HCT116 (cell line): ENCODE results near the gene HBP1. TPM values are rescaled to one million over a fixed set of nuclear protein-coding genes. Genes with fewer than 3 reads are reported as not detected.
A peak's percentile ranks its signal among the peaks of the same experiment; 100 is the strongest.

Experiments used
- ATAC-seq: fragments of 200-7000 bp; cut with Tn5 transposase; 2 replicates; pipeline ENCODE4 v1.9.1; 2020; ENCODE audit warnings: mild to moderate bottlenecking, moderate library complexity
- BruUV-seq: library from RNA; stranded (reverse); fragments of 400-500 nt; replicated peaks from 2 replicates; lab custom pipeline; 2021; lab: Mats Ljungman, UMichigan
- CTCF ChIA-PET: fragments of 300-600 bp; sonication (Branson Sonifier 250); formaldehyde crosslinking; loops from one replicate; lab custom pipeline; 2021; ENCODE audit warnings: antibody characterized with exemption; lab: Charles Lee
- POLR2A ChIA-PET: fragments of 300-600, 350-600 bp; sonication (Branson Sonifier 250); formaldehyde crosslinking; loops from one replicate; lab custom pipeline; 2021; ENCODE audit warnings: antibody characterized with exemption; lab: Charles Lee
- RAD21 ChIA-PET, 2 experiments: fragments of 300-600 bp; sonication (Branson Sonifier 250); formaldehyde crosslinking; loops; one replicate each; lab custom pipeline; 2023; ENCODE audit warnings: low total read pairs in 2 of 2; ENCODE audit not compliant: uncharacterized antibody in 2 of 2, unreplicated experiment in 2 of 2, low non-redundant PET in 1 of 2; lab: Charles Lee
- DNase-seq: peaks from one replicate; pipeline ENCODE4 v3.0.0-alpha.2; 2010; ENCODE audit warnings: low read depth, low spot score
- H2AFZ ChIP-seq: fragments of 200-600 bp; shearing (Covaris generic), sonication (generic); 2 replicates; pipeline ENCODE4 v1.6.1; 2017; ENCODE audit warnings: low read depth, mixed run types, mixed read lengths, antibody characterized with exemption, low read length; ENCODE audit not compliant: poor library complexity, severe bottlenecking
- H3K27ac ChIP-seq: 2 replicates; pipeline ENCODE4 v1.5.1; 2012; ENCODE audit warnings: low read depth, low read length
- H3K27me3 ChIP-seq: fragments of 200-600 bp; sonication (generic); 2 replicates; pipeline ENCODE4 v1.6.1; 2016; ENCODE audit warnings: mixed run types, low read length, mixed read lengths; ENCODE audit not compliant: insufficient read depth
- H3K36me3 ChIP-seq, 2 experiments: fragments of 200-500 bp in 1 of 2; fragments of 200-600 bp in 1 of 2; sonication (Bioruptor generic) in 1 of 2; sonication (generic) in 1 of 2; 2 replicates each; pipeline versions ENCODE4 v1.5.1 to v1.6.1; 2014 to 2016; ENCODE audit warnings: low read length in 2 of 2, inconsistent platforms in 1 of 2, mixed read lengths in 1 of 2, mixed run types in 1 of 2; ENCODE audit not compliant: insufficient read depth in 2 of 2, control insufficient read depth in 1 of 2
- H3K4me1 ChIP-seq, 2 experiments: fragments of 200-600 bp in 1 of 2; sonication (generic) in 1 of 2; 2 replicates each; pipeline versions ENCODE4 v1.5.1 to v1.6.1; 2012 to 2017; ENCODE audit warnings: low read length in 2 of 2, inconsistent platforms in 1 of 2, mild to moderate bottlenecking in 1 of 2, mixed read lengths in 1 of 2, mixed run types in 1 of 2, moderate library complexity in 1 of 2; ENCODE audit not compliant: insufficient read depth in 2 of 2, control insufficient read depth in 1 of 2
- H3K4me2 ChIP-seq: fragments of 200-600 bp; sonication (generic); 2 replicates; pipeline ENCODE4 v1.6.1; 2017; ENCODE audit warnings: mixed run types, low read length, mixed read lengths
- H3K4me3 ChIP-seq, 2 experiments: fragments of 200-600 bp in 1 of 2; sonication (generic) in 1 of 2; replicated peaks in 1 of 2; 2 replicates each; pipeline ENCODE4 v1.5.1; 2011 to 2016; ENCODE audit warnings: low read length in 2 of 2, control low read depth in 1 of 2, low read depth in 1 of 2, mild to moderate bottlenecking in 1 of 2, mixed read lengths in 1 of 2, mixed run types in 1 of 2
- H3K79me2 ChIP-seq: fragments of 200-600 bp; sonication (generic); 2 replicates; pipeline ENCODE4 v1.6.1; 2017; ENCODE audit warnings: mild to moderate bottlenecking, mixed run types, low read length, moderate library complexity, mixed read lengths; ENCODE audit not compliant: insufficient read depth
- H3K9ac ChIP-seq: fragments of 200-600 bp; sonication (generic); 2 replicates; pipeline ENCODE4 v1.6.1; 2016; ENCODE audit warnings: low read length, mixed read lengths
- H3K9me2 ChIP-seq: fragments of 200-600 bp; sonication (generic), shearing (Covaris generic); 2 replicates; pipeline ENCODE4 v1.6.1; 2017; ENCODE audit warnings: mixed run types, mild to moderate bottlenecking, moderate library complexity; ENCODE audit not compliant: insufficient read depth
- H3K9me3 ChIP-seq, 2 experiments: fragments of 200-500 bp in 1 of 2; fragments of 200-600 bp in 1 of 2; sonication (Bioruptor generic) in 1 of 2; sonication (generic) in 1 of 2; 2 replicates each; pipeline ENCODE4 v1.6.1; 2014 to 2017; ENCODE audit warnings: low read length in 2 of 2, mixed read lengths in 2 of 2, inconsistent platforms in 1 of 2, low read depth in 1 of 2, mild to moderate bottlenecking in 1 of 2, mixed run types in 1 of 2, moderate library complexity in 1 of 2; ENCODE audit not compliant: control insufficient read depth in 1 of 2, insufficient read depth in 1 of 2
- H4K20me1 ChIP-seq: fragments of 200-600 bp; sonication (generic), shearing (Covaris generic); 2 replicates; pipeline ENCODE4 v1.6.1; 2017; ENCODE audit warnings: mixed run types, mild to moderate bottlenecking, moderate library complexity; ENCODE audit not compliant: insufficient read depth
- ATF3 ChIP-seq: IDR thresholded peaks from 2 replicates; pipeline ENCODE4 v1.6.1; 2012
- CBX3 ChIP-seq: IDR thresholded peaks from 2 replicates; pipeline ENCODE4 v1.6.1; 2012; ENCODE audit warnings: low read depth
- CEBPB ChIP-seq: IDR thresholded peaks from 2 replicates; pipeline ENCODE4 v1.6.1; 2012; ENCODE audit warnings: low read depth
- EGR1 ChIP-seq: IDR thresholded peaks from 2 replicates; pipeline ENCODE4 v1.6.1; 2012; ENCODE audit warnings: low read depth
- ELF1 ChIP-seq: IDR thresholded peaks from 2 replicates; pipeline ENCODE4 v1.6.1; 2012; ENCODE audit warnings: low read depth, borderline replicate concordance
- EZH2 ChIP-seq: fragments of 200-600 bp; sonication (generic); IDR thresholded peaks from 2 replicates; pipeline ENCODE4 v1.6.1; 2017; ENCODE audit warnings: antibody characterized with exemption, mixed run types
- JUND ChIP-seq: IDR thresholded peaks from 2 replicates; pipeline ENCODE4 v1.6.1; 2012
- POLR2A ChIP-seq: IDR thresholded peaks from 2 replicates; pipeline ENCODE4 v1.7.0; 2011; ENCODE audit warnings: borderline replicate concordance; ENCODE audit not compliant: insufficient read depth, insufficient read length; ENCODE audit errors: extremely low read depth
- POLR2AphosphoS5 ChIP-seq: IDR thresholded peaks from 2 replicates; pipeline ENCODE4 v1.6.1; 2011; ENCODE audit warnings: mild to moderate bottlenecking, low read depth, low read length, moderate library complexity
- RAD21 ChIP-seq: IDR thresholded peaks from 2 replicates; pipeline ENCODE4 v1.6.1; 2012; ENCODE audit warnings: low read depth, mild to moderate bottlenecking
- REST ChIP-seq: IDR thresholded peaks from 2 replicates; pipeline ENCODE4 v1.6.1; 2012; ENCODE audit warnings: low read depth
- SIN3A ChIP-seq: IDR thresholded peaks from 2 replicates; pipeline ENCODE4 v1.6.1; 2012; ENCODE audit warnings: low read depth
- SRF ChIP-seq: IDR thresholded peaks from 2 replicates; pipeline ENCODE4 v1.6.1; 2012; ENCODE audit warnings: low read depth
- TCF7L2 ChIP-seq: IDR thresholded peaks from 2 replicates; pipeline ENCODE4 v1.7.0; 2011; ENCODE audit warnings: borderline replicate concordance, inconsistent platforms; ENCODE audit not compliant: insufficient read depth, insufficient read length; ENCODE audit errors: extremely low read depth
- ZFX ChIP-seq: fragments of 450-650 bp; IDR thresholded peaks from 2 replicates; pipeline ENCODE4 v1.6.1; 2017
- ZNF274 ChIP-seq: fragments of 200-500 bp; sonication (Bioruptor generic); IDR thresholded peaks from 2 replicates; pipeline ENCODE4 v1.6.1; 2014; ENCODE audit warnings: mild to moderate bottlenecking, low read depth, low read length, inconsistent platforms
- intact Hi-C: fragments of 100-400 bp; cut with micrococcal nuclease; formaldehyde crosslinking; loops from 2 replicates; pipeline ENCODE4 v1.10.0; 2022
- total RNA-seq: library from RNA; stranded (reverse); gene quantifications from one replicate; pipeline ENCODE4 v1.2.1, GENCODE V29; 2021; ENCODE audit not compliant: unreplicated experiment
- TF ChIP-seq, protein P1 (sequence below): IDR thresholded peaks from 2 replicates; pipeline ENCODE4 v1.6.1; 2012

Gene HBP1
- total RNA-seq, 1 experiment from 2014 or later = 24.3 TPM

DNA sequence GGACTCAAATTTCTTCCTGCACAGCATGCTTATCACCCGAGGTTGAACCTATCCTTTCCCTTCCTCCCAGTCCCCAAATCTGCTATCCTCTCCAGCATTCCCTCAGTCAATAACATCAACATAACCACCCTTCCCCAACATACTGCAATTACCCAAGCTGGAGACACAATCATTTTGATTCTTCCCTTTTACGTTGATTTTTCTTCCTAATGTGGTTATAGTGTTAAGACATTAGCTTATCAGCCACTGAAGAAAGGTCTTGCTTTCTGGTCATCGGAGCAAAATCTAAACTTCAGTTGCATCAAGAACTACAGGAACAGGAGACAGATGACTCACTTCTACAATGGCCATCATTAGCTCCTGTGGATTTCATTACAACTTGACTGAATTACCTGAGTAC, 3.5 kb upstream of the HBP1 start:
- peaks cover 6% of the 10 kb centered on the region; the same call in 1 of the 2 replicates for H3K79me2 ChIP-seq
- TF ChIP-seq ATF3 = no peak
- TF ChIP-seq CEBPB = no peak
- TF ChIP-seq POLR2A = no peak
- TF ChIP-seq RAD21 = no peak
- TF ChIP-seq, protein P1, sequence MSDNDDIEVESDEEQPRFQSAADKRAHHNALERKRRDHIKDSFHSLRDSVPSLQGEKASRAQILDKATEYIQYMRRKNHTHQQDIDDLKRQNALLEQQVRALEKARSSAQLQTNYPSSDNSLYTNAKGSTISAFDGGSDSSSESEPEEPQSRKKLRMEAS = no peak
- no peak for TF ChIP-seq CBX3
- TF ChIP-seq EGR1 = no peak
- TF ChIP-seq TCF7L2 = no peak
- no peak for TF ChIP-seq SRF
- no peaks in the 10 kb centered on the region for H3K27me3 ChIP-seq
- H3K9ac ChIP-seq = no peak overlapping the region
- no peaks in the 10 kb centered on the region for H3K9me3 ChIP-seq
- DNase-seq (no peak), ATAC-seq (no peak)
- no peak overlapping the region for H3K4me2 ChIP-seq
- no peaks in the 10 kb centered on the region for H4K20me1 ChIP-seq
- intact Hi-C loops = loop anchor here (5.0 kb wide), 1 partner anchor 503 kb away; the partner anchor contains the start of gene CCDC71L
- H3K9me2 ChIP-seq = no peaks in the 10 kb centered on the region
- H3K27ac ChIP-seq = no peak overlapping the region
- CTCF ChIA-PET = interaction anchor here (3.1 kb wide), 1 partner anchor 18 kb away, joined by 9 read pairs; no protein-coding TSS in a partner anchor
- peaks cover 1 to 14% of the 10 kb centered on the region in 2 experiments; a peak in 3 of 4 replicates for H3K4me1 ChIP-seq
- POLR2A ChIA-PET = no interaction called here
- no peak overlapping the region for H2AFZ ChIP-seq
- no peaks in the 10 kb centered on the region for H3K36me3 ChIP-seq
- RAD21 ChIA-PET = no interaction called here
- BruUV-seq = no TSS peak
- no peak overlapping the region for H3K4me3 ChIP-seq

GRCh38 chr7:107166736-107167426, 1.9 kb upstream of the HBP1 start:
- no peaks in the 10 kb centered on the region for H3K9me3 ChIP-seq
- ChIA-PET CTCF (interaction anchor here (0.8 to 3.1 kb wide), 4 partner anchors 15 to 220 kb away, joined by 3 to 11 read pairs (median 8); no protein-coding TSS in a partner anchor), RAD21 (no interaction called here), POLR2A (interaction anchor here (0.7 to 1.0 kb wide), 3 partner anchors 16 to 849 kb away, joined by 3 to 8 read pairs (median 3); no protein-coding TSS in a partner anchor)
- peaks cover 5 to 18% of the 10 kb centered on the region in 2 experiments; a peak in 3 of 4 replicates for H3K4me1 ChIP-seq
- no peaks in the 10 kb centered on the region for H3K9me2 ChIP-seq
- no TSS peak for BruUV-seq
- H3K9ac ChIP-seq = peak overlapping the region; percentile 59
- TF ChIP-seq, protein P1 = no peak
- TF ChIP-seq CEBPB = no peak
- TF ChIP-seq REST = no peak
- no peak for TF ChIP-seq EZH2
- TF ChIP-seq JUND = no peak
- TF ChIP-seq ELF1 = no peak
- no peak for TF ChIP-seq ZNF274
- TF ChIP-seq POLR2AphosphoS5 = no peak
- TF ChIP-seq SIN3A = no peak
- no peak for TF ChIP-seq ZFX
- TF ChIP-seq TCF7L2 = no peak
- TF ChIP-seq CBX3 = no peak
- H4K20me1 ChIP-seq = no peaks in the 10 kb centered on the region
- no peaks in the 10 kb centered on the region for H3K27me3 ChIP-seq
- H3K4me2 ChIP-seq = peak overlapping the region; percentile 93
- H3K4me3 ChIP-seq = peak overlapping the region; percentile 48 to 67; a peak in 3 of 4 replicates
- peak overlapping the region; percentile 67; the same call in 1 of the 2 replicates for H3K27ac ChIP-seq
- H2AFZ ChIP-seq = peak overlapping the region; percentile 98
- intact Hi-C loops = loop anchor here (5.0 kb wide), 1 partner anchor 505 kb away; the partner anchor contains the start of gene CCDC71L
- ATAC-seq (no peak), DNase-seq (no peak)
- H3K79me2 ChIP-seq = peaks cover 18% of the 10 kb centered on the region
- H3K36me3 ChIP-seq = no peaks in the 10 kb centered on the region
